Activated B cell treated with CpG ODN at 0.5 μM for 24 hours (primary cell): ENCODE data around the gene IFT57. TPM values are rescaled to one million over a fixed set of nuclear protein-coding genes. Genes with fewer than 3 reads are reported as not detected.

Experiments
- ATAC-seq: fragments of 200-7000 bp; cut with Tn5 transposase; one replicate; pipeline ENCODE4 v1.10.0; 2021; ENCODE audit warnings: low read depth, mild to moderate bottlenecking, moderate library complexity
- CTCF ChIA-PET: fragments of 350-600 bp; sonication (Branson Sonifier 250); formaldehyde crosslinking; loops from one replicate; lab custom pipeline; 2021; ENCODE audit warnings: antibody characterized with exemption; lab: Charles Lee
- POLR2A ChIA-PET: fragments of 350-600 bp; sonication (Branson Sonifier 250); formaldehyde crosslinking; loops from one replicate; lab custom pipeline; 2021; ENCODE audit warnings: antibody characterized with exemption; lab: Charles Lee
- DNase-seq: peaks from one replicate; pipeline ENCODE4 v3.0.0; 2022
- H3K27ac Mint-ChIP-seq: one replicate; pipeline ENCODE4 v1.8.0; 2020; ENCODE audit warnings: mixed read lengths
- H3K27me3 Mint-ChIP-seq: one replicate; pipeline ENCODE4 v1.8.0; 2021; ENCODE audit warnings: mixed read lengths
- H3K36me3 Mint-ChIP-seq: one replicate; pipeline ENCODE4 v1.8.0; 2021; ENCODE audit warnings: low read depth, mixed read lengths
- H3K4me1 Mint-ChIP-seq: one replicate; pipeline ENCODE4 v1.8.0; 2021; ENCODE audit warnings: mixed read lengths
- H3K4me3 Mint-ChIP-seq: one replicate; pipeline ENCODE4 v1.8.0; 2020; ENCODE audit warnings: mild to moderate bottlenecking, mixed read lengths
- H3K9me3 Mint-ChIP-seq: one replicate; pipeline ENCODE4 v1.8.0; 2020; ENCODE audit warnings: mixed read lengths
- intact Hi-C: fragments of 100-400 bp; cut with micrococcal nuclease; formaldehyde crosslinking; loops from one replicate; pipeline ENCODE4 v1.15.1; 2024
- total RNA-seq: library from RNA; stranded (reverse); gene quantifications from 2 replicates; pipeline ENCODE4 v1.2.3, GENCODE V29; 2022
- TF ChIP-seq, protein P1 (sequence below): fragments of 200-600 bp; IDR thresholded peaks from one replicate; pipeline ENCODE4 v1.8.0; 2022; ENCODE audit warnings: antibody characterized with exemption, mild to moderate bottlenecking

IFT57 gene
- total RNA-seq, 1 donor from 2014 or later: 63.2 TPM

DNA sequence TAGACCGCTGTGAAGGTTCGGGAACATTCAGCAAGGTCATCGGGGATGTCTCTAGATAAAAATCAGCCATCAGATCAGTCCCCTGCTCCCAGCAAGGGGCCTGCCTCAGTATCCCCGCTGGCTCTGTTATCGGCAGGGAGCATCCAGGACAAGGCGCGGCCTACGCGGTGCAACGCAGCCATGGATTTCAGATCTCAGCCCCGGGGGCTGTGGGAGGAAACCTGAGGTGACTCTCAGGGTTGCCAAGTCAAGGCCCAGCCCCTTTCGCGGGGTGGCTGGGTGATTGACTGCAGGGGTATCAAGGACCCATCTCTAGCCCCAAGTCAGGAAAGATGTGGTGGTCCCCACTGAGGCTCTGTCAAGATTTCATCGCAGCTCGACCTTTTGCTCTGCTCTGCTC, 108.2 kb downstream of the IFT57 start:
- TF ChIP-seq, protein P1, sequence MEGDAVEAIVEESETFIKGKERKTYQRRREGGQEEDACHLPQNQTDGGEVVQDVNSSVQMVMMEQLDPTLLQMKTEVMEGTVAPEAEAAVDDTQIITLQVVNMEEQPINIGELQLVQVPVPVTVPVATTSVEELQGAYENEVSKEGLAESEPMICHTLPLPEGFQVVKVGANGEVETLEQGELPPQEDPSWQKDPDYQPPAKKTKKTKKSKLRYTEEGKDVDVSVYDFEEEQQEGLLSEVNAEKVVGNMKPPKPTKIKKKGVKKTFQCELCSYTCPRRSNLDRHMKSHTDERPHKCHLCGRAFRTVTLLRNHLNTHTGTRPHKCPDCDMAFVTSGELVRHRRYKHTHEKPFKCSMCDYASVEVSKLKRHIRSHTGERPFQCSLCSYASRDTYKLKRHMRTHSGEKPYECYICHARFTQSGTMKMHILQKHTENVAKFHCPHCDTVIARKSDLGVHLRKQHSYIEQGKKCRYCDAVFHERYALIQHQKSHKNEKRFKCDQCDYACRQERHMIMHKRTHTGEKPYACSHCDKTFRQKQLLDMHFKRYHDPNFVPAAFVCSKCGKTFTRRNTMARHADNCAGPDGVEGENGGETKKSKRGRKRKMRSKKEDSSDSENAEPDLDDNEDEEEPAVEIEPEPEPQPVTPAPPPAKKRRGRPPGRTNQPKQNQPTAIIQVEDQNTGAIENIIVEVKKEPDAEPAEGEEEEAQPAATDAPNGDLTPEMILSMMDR: no peak
- intact Hi-C loops: no loop called here
- Mint-ChIP-seq H3K4me1 (peaks cover 19% of the 10 kb centered on the region), H3K27ac (no peak overlapping the region), H3K4me3 (no peak overlapping the region), H3K36me3 (no peaks in the 10 kb centered on the region), H3K27me3 (no peaks in the 10 kb centered on the region), H3K9me3 (no peaks in the 10 kb centered on the region)
- DNase-seq (no peak), ATAC-seq (no peak)
- ChIA-PET CTCF (no interaction called here), POLR2A (interaction anchor here (1.5 to 2.0 kb wide), 2 partner anchors 10 to 12 kb away, joined by 6 to 8 read pairs; no protein-coding TSS in a partner anchor)

DNA sequence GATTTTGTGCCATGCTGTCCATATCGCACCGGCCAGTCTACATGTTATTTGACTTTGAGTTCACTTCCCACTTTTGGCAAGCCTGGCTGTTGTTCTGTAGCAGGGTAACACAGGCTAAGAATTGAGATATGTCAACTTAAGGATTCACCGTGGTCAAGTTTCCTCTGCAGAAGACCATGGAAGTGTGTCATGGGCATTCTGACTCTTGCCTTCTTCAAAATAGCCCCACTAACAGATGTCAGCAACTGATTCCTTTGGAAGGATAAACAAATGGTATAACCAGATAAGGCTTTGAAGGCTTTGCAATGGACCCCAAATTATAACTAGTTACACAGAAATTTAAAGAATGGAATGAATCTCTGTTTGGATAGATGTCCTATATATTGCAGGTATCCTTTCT, 111.3 kb downstream of the IFT57 start:
- no peak overlapping the region for H3K4me3 Mint-ChIP-seq
- intact Hi-C loops: loop anchor here (1.0 kb wide), 1 partner anchor 9 kb away; no protein-coding TSS in a partner anchor
- peaks cover 13% of the 10 kb centered on the region for H3K4me1 Mint-ChIP-seq
- CTCF ChIA-PET: no interaction called here
- no peak for DNase-seq
- no peak overlapping the region for H3K27ac Mint-ChIP-seq
- H3K27me3 Mint-ChIP-seq: no peaks in the 10 kb centered on the region
- POLR2A ChIA-PET: interaction anchor here (0.7 kb wide), 2 partner anchors 8 to 9 kb away, joined by 3 read pairs; no protein-coding TSS in a partner anchor
- H3K9me3 Mint-ChIP-seq: no peaks in the 10 kb centered on the region
- H3K36me3 Mint-ChIP-seq: no peaks in the 10 kb centered on the region
- no peak for ATAC-seq
- TF ChIP-seq, protein P1: no peak

Other genes with a start within 250 kb of the IFT57 start
- 158 and 184 TPM in 2 replicates for gene CD47, start 131.4 kb downstream of the IFT57 start, total RNA-seq
- 1.00 and 1.1 TPM in 2 replicates for gene HHLA2, start 74.1 kb upstream of the IFT57 start, total RNA-seq